SW480 (cell line): ENCODE data around the gene S1PR3.

Experiments
- DNase-seq: peaks from one replicate; pipeline ENCODE4 v3.0.0-alpha.2; 2016; ENCODE audit warnings: low spot score

Gene S1PR3

DNA sequence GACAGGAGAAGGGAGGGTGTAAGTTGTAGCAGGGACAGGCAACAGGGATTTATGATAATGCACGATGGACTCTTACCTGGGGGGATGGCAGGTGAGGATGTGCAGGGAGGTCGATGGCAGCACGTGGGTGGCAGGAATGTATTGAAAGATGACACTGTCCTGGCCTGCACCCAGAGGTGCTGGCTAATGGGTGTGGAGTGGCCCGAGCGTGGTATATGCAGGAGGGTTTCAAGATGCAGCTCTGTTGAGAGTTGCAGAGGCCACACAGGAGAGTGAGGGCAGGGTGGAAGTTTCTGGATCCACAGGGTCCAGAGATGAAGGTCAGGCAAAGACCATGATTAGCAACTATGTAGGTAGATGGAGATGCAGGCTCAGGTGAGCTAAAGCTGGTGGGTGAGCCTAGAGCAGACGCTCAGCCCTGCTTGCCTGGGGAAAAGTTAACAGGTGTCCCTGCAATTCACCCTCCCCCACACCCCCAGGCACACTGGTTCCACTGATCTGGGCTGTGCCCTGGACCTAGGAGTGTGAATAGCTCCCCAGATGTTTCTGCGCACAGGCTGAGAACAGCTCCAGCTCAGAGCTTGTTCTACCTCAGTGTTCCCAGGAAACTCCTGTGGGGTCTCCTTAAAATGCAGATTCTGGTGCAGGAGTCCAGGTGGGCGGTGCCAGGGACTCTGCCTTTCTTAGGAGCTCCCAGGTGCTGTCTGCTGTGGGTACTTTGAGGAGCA is 21.5 kb upstream of the S1PR3 start:
- DNase-seq: no peak

DNA sequence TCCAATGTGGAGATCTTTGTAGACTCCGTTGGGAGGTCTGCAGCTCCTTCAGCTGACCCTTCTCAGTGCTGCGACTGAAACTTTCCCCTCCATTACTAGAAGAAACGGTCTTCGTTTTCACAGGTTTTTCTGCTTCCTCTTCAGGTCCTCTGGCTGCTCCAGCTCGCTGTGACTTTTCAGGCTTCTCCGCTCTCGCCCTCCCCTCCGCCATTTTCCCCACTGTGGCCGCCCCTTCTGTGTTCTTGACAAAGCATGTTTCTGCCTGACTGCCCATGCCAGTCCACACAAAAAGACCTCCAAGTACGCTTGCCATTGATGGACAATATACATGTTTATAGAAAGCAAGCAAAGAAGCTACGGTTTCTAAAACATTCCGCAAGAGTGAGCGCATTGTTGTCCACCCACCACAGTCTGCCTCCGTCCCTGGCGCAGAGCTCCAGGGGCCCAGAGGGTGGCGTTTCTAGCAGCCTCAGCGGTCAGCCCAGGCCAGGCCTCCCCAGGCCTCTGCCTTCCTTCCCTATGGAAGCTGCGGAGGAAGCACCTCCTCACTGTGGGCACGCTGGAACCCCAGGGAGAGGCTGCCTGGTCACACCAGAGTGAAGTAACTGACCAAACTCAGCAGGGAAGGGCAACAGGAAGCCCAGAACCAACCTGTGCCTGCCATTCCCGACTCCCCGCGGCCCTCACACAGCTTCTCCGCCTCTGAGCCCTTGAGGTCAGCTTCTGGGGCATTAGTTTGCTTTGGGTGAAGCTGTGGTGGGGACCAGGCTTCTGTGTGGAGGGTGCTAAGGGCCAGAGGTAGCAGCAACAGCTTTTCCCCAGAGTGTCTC is 19.9 kb upstream of the S1PR3 start:
- DNase-seq: no peak

DNA sequence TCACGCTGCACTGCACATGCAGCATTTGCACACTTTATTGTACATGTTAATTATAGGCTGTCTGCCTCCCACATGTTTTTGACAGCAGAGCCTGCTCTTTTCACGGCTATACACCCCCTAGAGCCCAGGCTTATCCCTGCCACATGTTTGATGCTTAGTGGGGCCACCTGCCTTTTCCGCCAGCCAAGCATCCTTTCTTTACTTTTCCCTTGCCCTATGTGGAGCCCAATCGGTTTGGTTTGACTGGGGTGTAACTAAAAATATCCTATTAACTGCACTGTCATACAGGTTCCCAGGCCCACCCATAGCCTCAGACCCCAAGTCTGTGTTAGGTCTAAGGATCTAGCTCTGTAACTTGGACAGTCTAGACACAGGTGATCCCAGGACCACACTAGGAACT is 18.9 kb upstream of the S1PR3 start:
- DNase-seq: no peak

DNA sequence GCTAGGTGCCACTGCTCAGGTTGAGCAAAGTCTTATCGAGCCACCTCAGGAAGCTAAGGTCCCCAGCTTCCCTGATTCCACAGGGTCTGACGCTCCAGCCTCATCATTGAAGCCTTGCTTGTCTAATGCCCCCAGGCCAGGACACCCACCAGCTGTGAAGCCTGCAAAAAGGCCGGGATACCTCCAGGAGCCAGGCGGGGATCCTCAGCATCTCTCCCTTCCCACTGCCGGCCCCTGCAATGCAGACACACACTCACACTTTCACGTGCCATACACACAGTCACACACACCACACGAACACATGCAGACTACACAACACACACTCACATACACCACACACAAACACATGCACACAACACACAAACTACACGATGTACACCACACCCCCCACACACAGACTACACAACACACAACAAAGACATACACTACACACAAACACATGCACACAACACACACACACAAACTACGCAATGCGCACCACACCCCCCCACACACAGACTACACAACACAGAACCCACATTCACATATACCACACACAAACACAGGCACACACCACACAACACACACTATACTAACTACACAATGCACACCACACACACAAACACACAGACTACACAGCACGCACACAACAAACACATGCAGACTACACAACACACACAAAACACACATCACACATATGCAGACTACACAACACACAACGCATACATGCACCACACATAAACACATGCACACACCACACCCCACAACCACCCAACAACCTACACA is 17.8 kb upstream of the S1PR3 start:
- DNase-seq: no peak

DNA sequence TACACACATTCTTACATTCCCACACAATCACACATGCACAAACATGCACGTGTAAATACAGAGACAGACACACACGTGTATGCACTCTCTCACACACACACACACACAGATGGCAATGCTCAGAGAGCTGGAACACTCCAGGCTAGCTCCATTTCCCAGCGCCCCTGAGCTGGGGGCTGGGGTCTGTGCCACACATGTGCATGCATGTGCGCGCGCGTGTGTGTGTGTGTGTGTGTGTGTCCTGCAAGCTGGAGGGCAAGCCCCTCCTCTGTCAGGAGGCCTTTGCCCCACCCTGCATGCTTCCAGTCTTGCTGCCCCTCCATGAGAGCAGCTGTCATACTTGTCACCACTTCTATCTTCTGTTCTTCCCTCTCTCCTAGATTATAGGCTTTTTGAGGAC is 16.6 kb upstream of the S1PR3 start:
- no peak for DNase-seq

DNA sequence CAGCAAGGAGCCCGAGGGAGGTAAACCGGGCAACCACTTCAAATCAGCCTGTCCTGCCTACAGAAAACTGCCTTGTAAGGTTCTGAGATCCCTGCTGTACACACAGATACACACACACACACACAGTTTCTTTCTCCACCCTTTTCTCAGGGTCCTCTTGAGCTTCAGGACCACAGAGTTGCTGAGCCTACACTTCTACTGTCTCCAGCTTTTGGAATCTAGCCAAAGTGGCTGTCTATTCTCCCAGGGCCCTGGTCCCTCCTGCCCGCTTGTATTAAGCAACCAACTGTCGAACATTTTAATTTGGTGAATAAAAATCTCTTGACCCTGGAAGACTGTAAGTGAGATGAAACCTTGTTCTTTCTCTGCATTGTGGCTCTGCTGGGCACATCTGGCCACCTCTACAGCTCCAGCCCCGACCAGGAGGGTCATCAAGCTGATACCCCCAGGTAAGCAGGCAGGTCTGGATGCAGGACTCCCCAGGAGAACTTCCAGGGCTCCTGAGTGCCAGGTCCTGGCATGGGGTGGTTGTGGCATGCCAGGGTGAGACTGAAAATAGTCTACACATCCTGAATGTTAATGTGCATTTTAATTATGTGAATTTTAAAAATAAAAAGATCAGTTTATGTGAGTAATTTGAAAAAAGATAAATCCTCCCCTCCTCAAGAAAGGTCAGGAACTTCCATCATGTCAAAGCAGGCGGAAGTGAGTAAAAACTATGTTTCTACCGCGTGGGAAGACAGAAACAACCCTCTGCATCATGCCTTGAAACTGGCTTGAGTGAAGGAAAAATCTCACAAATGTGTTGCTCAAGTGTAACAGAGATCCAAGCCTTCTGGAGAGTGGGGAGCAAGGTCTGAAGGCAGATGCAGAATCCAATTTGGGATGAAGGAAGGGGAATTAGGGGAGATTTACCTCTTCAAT is 15.0 kb upstream of the S1PR3 start:
- no peak for DNase-seq

DNA sequence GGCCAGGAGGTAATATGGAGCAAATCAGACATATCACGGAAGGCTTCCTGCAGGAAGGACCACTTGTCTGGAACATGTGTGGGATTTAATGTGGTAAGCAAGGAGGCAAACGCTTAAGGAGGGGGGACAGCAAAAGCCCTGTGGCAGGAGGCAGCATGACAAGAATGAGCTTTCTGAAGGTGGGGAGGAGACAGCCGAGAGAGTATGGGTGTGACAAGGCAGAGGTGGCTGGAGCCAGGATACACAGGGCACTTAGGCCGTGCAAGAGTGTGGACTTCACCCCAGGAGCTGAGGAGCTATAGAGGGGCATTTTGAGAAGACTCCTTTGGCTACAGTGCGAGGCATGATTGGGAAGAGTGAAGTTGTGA is 14.4 kb upstream of the S1PR3 start:
- DNase-seq: no peak

DNA sequence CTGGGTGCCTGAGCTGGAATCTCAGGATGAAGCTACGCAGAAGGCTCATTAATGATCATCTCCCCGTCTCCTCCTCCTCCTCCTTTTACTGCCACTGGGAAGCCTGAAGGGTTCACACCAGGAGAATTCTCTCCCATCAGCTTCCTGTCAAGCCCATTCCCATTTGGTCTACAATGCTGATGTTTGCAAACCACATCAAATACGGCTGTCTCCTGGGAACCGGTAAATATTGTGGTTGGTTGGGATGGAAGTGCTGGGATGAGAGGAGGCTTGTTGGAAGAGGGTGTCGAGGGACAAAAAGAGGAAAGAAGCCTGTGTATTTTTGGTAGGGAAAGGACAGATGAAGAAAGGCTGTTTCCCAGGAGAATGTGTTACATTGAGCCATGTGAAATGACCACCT is 13.2 kb upstream of the S1PR3 start:
- DNase-seq: peak; percentile 92

DNA sequence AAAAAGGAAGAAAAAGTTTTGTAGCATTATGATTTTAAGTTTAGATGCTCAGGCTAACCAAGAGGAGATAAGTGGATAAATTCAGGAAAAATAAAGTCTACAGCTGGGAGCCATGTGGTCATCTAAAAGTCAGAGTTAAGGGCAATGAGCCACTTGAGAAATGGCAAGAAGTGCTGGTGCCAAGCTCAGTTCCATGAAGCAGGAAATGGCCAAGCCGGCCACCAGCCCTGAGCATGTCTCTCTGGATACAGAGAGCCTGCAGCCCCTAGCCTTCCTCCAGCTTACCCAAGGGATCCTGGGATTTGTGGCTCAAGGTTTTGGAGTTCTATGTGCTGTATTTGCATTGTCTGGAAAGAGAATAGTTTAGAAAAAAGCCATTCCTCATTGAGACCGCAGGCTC is 12.2 kb upstream of the S1PR3 start:
- no peak for DNase-seq

DNA sequence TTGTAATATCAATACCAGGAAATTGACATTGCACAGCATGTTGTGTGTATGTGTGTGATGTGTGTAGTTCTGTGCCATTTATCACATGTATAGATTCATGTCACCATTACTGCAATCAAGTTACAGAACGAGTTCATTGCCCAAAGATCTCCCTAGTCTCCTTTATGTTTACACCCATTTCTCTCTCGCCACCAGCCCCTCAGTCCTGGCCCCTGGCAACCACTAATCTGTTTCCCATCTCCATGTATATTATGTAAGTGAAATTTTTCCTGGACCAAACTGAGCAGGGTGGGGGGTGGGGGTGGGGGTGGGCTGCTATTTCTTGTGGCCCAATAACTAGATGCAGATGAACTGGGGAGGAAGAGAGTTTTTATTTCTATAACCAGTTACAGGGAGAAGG is 11.5 kb upstream of the S1PR3 start:
- no peak for DNase-seq

DNA sequence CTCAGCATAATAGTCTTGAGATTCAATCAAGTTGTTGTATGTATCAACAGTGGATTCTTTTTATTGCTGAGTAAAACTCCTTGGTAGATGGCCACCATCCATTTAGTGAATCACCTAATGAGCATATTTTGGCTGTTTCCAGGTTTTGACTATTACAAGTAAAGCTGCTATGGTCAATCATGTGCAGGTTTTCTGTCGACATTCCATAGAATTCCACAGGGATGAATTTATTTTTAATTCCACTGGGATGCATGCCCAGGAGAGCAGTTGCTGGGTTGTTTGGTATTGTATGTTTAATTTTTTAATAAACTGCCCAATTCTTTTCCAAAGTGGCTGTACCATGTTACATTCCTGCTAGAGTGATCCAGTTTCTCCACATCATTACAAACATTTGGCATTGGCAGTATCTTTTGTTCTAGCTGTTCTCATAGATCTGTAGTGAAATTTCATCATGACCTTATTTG is 10.5 kb upstream of the S1PR3 start:
- no peak for DNase-seq

DNA sequence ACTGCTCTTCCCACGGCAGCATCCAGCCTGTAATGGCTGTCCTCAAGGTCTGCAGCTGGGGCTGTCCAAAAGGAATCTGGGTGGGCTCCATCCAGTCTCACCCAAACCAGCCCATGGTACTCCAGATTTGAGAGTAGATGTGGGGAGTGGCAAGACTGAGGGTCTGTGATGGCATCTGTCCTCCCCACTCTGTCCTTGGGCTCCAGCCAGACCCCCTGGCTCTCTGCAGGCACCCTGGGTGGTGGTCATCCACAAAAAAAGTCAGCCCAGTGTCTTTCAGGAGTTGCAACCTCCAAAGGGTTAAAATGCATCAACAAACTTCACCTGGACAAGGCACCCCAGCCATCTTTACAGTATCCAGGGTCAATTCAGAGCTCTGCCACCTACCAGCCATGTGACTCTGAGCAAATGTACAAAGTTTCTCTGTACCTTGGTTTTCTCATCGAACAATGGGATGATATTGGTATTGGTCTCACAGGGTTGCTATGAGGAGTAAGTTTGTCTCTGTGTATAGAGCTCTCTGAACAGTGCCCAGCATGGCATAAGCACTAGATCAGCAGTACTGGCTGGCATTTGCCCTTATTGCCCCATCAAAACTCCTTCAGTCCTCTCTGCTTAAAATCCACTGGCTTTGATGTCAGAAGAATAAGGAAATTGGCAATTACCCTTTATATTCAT is 7.3 kb upstream of the S1PR3 start:
- DNase-seq: no peak

DNA sequence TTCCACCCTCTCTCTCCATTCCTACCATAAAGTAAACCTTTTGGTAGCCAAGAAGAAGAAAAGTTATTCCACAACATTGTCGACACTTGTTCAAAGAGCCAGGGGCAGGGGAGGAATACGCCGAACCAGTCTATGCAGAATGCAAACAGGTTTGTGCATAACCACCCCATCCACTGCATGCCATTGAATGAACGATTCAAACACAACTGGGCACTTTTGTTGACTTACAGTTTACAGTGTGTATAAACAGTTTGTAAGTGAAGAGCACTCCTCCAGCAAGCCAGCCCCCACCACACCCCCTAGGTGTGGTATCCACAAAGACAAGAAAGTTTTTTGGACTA is 6.8 kb upstream of the S1PR3 start:
- no peak for DNase-seq

DNA sequence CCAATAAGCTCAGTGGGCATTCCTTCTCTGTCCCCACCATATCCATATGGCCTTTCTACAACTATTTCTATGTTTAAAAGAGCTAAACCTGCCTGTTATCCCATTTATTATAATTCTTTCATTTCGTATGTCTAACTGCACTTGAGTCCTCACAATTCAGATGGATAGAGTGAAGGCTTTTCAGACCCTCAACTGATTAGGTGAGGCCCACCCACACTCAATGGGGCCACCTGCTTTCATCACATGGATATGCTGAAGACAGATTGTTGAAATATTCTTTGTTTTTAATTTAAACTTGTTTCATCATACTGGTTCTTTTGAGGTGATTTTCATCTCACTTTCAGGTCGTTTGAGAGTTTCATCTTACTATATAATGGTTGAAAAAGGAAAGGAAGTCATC is 5.7 kb upstream of the S1PR3 start:
- DNase-seq: no peak

DNA sequence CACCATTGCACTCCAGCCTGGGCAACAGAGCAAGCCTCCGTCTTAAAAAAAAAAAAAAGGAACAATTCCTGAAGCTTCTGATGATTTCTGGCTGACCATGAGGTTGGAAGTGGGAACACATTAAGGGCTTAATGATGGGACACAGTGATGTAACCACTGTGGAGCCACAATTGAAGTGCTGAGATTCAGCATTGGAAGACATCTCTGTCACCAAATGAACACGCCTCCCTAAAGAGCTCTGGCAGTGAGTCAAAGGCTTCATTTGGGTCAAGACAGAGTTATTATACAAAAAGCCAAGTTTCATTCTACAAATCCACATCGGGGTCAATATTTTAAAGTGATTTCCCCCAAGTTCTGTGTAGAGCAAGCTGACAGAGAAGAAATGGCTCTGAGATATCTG is 4.5 kb upstream of the S1PR3 start:
- DNase-seq: no peak

DNA sequence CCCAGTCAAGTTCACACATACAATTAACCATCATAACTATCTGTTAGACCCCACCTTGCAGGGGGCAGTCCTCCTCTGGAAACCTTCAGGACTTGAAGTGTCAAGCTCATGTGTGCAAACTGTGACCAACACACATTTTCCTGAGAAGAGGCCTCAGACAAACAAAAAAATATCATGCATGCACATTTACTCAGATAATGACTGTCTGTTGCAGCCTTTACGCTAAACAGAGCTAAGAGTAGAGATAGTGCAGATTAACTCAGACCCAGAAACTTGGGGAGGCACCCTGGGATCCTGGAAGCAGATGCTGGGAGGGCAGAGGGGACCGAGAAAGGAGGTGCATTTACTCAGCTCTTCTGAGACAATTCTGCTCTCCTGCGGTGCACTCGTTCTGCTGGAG is 3.6 kb upstream of the S1PR3 start:
- DNase-seq: no peak

DNA sequence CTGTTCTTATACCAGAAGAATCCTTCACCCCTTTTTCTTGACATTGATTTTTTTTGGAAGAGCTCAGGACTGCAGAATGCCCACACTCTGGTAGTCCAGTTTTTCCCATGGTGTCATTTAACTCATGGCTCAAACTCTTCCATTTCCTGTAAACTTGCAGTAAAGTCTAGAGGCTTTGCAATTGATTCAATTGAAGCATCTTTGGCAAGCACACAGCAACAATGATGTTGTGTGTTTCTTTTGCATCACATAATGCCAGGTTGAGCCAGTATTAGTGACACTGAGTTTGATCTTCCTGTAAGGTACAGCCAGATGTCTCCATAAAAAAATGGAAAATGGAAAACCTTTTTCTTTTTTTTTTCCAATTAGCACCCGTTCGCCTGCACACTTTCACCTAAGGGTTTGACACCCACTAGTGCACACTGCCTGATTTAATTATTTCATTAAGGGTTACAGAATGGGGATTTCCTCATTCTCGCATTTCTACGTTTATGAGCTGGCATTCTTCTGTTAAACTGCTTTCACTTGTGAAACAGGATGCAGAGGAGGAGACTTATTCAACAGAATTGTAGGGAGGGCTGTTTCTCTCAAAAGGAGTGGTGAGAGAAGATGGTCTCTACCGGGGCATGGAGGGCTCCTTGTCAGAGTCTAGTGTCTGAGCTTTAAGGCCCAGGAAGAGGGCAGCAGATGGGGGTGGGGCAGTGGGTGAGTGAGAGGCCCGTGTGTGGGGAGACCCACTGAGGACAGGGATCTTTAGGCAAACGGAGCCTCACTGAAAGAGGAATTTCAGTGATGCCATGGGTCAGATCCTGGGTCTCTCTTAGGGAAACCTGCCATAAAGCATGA is 2.2 kb upstream of the S1PR3 start:
- no peak for DNase-seq

DNA sequence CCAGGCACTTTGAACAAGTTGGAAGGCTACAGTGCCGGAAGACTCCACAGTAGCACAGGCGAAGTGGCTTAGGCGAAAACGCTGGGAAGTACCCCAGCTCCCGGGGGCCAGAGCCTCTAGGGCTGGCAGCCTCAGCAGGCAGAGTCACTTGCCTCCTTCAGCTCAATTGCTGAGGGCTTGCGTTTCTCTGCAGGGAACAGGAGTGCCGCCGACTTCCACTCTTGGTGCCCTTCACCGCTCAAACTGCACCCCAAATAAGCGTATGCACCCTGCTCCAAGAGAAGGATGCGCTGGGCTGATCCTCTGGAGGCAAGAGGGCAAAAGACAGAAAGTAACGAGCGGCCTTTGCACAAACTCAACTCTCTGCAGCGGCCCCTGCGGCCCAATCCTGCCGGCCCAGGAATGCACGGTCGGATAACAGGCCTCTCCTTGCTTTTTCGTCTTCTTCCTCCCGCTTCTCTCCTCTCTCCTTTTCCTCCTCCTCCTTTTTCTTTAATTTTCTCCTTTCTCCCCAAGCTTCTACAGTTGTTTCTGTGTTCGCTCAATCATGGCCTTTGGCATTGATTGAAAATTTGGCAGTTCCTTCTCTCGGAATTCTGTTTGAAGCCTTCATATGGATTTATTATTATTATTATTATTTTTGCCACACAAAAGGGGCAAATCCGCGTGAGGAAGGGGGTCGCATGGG is 1.1 kb upstream of the S1PR3 start:
- no peak for DNase-seq

DNA sequence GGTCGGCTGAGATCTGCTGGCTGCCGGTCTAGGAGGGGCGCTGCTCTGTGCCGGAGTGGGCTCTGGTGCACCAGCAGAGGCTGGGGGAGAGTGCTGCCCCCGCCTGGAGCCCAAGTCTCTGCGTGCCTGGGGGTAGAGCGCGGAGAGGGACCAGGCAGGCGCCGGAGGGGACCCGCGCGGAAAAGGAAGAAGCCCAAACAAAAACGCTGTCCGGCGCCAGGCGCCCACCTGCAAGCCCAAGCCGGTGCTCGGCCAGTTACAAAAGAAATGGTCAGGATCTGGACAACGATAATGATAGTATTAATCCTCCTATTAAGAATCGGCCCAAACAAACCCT is 571 bp upstream of the S1PR3 start:
- no peak for DNase-seq

DNA sequence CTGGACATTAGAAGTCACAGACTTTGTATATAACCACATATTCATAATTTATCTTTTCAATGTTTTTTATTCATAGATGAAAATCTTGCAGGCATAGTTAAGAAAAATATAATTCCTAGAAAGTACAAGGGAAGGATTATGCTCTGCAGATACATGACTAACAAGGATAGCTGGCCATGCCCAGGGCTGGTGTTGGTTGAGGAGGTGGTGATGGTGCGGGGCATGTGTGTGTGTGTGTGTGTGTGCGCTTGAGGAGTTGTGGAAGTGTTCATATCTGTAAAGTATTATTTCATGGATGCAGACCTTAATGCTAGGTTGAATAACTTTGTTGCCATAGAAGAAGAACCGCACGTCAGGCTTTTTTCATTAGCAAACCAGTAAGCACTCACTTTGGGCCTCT is 1.3 kb downstream of the S1PR3 start:
- no peak for DNase-seq
